CD4-positive, alpha-beta memory T cell (primary cell): Measurements from ENCODE around the gene HDAC2. TPM values are rescaled to one million over a fixed set of nuclear protein-coding genes. Genes with fewer than 3 reads are reported as not detected.

Source experiments
- CTCF ChIA-PET: fragments of 350-600 bp; sonication (Branson Sonifier 250); formaldehyde crosslinking; loops from one replicate; lab custom pipeline; 2021; ENCODE audit warnings: inconsistent platforms; ENCODE audit not compliant: partially characterized antibody; lab: Charles Lee
- POLR2A ChIA-PET: fragments of 350-600 bp; sonication (Branson Sonifier 250); formaldehyde crosslinking; loops from one replicate; lab custom pipeline; 2021; ENCODE audit not compliant: partially characterized antibody; lab: Charles Lee
- DNase-seq, 5 donors: peaks; one replicate each; pipeline versions ENCODE4 v3.0.0 to v3.0.0-alpha.2; 2020 to 2022; ENCODE audit warnings: mixed read lengths in 1 of 5
- H3K27ac ChIP-seq: one replicate; pipeline ENCODE4 v1.7.0; 2013; ENCODE audit warnings: low read depth, low read length
- H3K27me3 ChIP-seq: 2 replicates; pipeline ENCODE4 v1.7.0; 2013; ENCODE audit warnings: mild to moderate bottlenecking, low read length, moderate library complexity; ENCODE audit not compliant: insufficient read depth
- H3K36me3 ChIP-seq: 2 replicates; pipeline ENCODE4 v1.7.0; 2013; ENCODE audit warnings: mild to moderate bottlenecking, low read length, moderate library complexity; ENCODE audit not compliant: insufficient read depth
- H3K4me1 ChIP-seq: 2 replicates; pipeline ENCODE4 v1.7.0; 2013; ENCODE audit warnings: mild to moderate bottlenecking, low read length, moderate library complexity; ENCODE audit not compliant: insufficient read depth
- H3K4me3 ChIP-seq, 2 donors: one replicate each; pipeline ENCODE4 v1.7.0; 2013; ENCODE audit warnings: low read length in 2 of 2, mild to moderate bottlenecking in 1 of 2
- H3K9me3 ChIP-seq, 2 donors: one replicate each; pipeline ENCODE4 v1.7.0; 2013; ENCODE audit warnings: low read length in 2 of 2, control low read depth in 1 of 2; ENCODE audit not compliant: control insufficient read depth in 1 of 2
- H3K27ac Mint-ChIP-seq, 7 donors: one replicate each; pipeline ENCODE4 v1.8.0; 2020 to 2021; ENCODE audit warnings: mixed read lengths in 7 of 7, mild to moderate bottlenecking in 6 of 7, inconsistent platforms in 3 of 7, moderate library complexity in 3 of 7
- H3K27me3 Mint-ChIP-seq, 2 donors: one replicate each; pipeline ENCODE4 v1.8.0; 2020 to 2021; ENCODE audit warnings: mixed read lengths in 2 of 2
- H3K36me3 Mint-ChIP-seq, 2 donors: one replicate each; pipeline ENCODE4 v1.8.0; 2020 to 2021; ENCODE audit warnings: mixed read lengths in 2 of 2, inconsistent platforms in 1 of 2, mild to moderate bottlenecking in 1 of 2
- H3K4me1 Mint-ChIP-seq, 4 donors: one replicate each; pipeline ENCODE4 v1.8.0; 2020 to 2021; ENCODE audit warnings: mixed read lengths in 4 of 4, mild to moderate bottlenecking in 1 of 4
- H3K4me3 Mint-ChIP-seq, 8 donors: one replicate each; pipeline ENCODE4 v1.8.0; 2020 to 2021; ENCODE audit warnings: mixed read lengths in 8 of 8, mild to moderate bottlenecking in 7 of 8, moderate library complexity in 6 of 8, inconsistent platforms in 3 of 8
- H3K9me3 Mint-ChIP-seq, 8 donors: one replicate each; pipeline ENCODE4 v1.8.0; 2020 to 2021; ENCODE audit warnings: mixed read lengths in 8 of 8, mild to moderate bottlenecking in 5 of 8, inconsistent platforms in 3 of 8, moderate library complexity in 1 of 8
- intact Hi-C: fragments of 100-400 bp; cut with micrococcal nuclease; formaldehyde crosslinking; loops from one replicate; pipeline ENCODE4 v1.15.1; 2023
- polyA plus RNA-seq, 2 donors: library from polyadenylated mRNA; unstranded; fragments of 300-500 nt; fragmentation: Illumina TruSeq; gene quantifications; one replicate each; pipeline ENCODE4 v1.2.3, GENCODE V29; 2021
- total RNA-seq, 2 experiments: library from RNA; stranded (reverse); gene quantifications; one replicate each; pipeline ENCODE4 v1.2.3, GENCODE V29; 2021

Gene HDAC2
- total and polyA plus RNA-seq, 4 experiments from 2014 or later = 53.0 to 87.1 (median 64.0) TPM

- no peaks in the 10 kb centered on the region for H3K36me3 ChIP-seq
- Mint-ChIP-seq H3K4me3 (no peak overlapping the region), H3K4me1 (no peaks in the 10 kb centered on the region), H3K27ac (no peak overlapping the region), H3K9me3 (no peaks in the 10 kb centered on the region), H3K27me3 (peaks cover 2% of the 10 kb centered on the region in 2 donors), H3K36me3 (no peaks in the 10 kb centered on the region)
- intact Hi-C loops = no loop called here
- H3K9me3 ChIP-seq = no peaks in the 10 kb centered on the region
- no peaks in the 10 kb centered on the region for H3K27me3 ChIP-seq
- no peak overlapping the region for H3K27ac ChIP-seq
- ChIA-PET CTCF (no interaction called here), POLR2A (no interaction called here)
- H3K4me3 ChIP-seq = no peak overlapping the region
- DNase-seq = no peak
- no peaks in the 10 kb centered on the region for H3K4me1 ChIP-seq
These were observed 7.2 kb upstream of the HDAC2 start for GRCh38 chr6:113978084-113978675.

GRCh38 chr6:113976806-113977205 is 5.9 kb upstream of the HDAC2 start:
- H3K27ac Mint-ChIP-seq = no peak overlapping the region
- intact Hi-C loops = no loop called here
- no peak for DNase-seq
- Histone ChIP-seq H3K4me3 (no peak overlapping the region), H3K9me3 (no peaks in the 10 kb centered on the region), H3K36me3 (no peaks in the 10 kb centered on the region), H3K27ac (no peak overlapping the region), H3K27me3 (no peaks in the 10 kb centered on the region), H3K4me1 (peaks cover 4% of the 10 kb centered on the region)
- POLR2A ChIA-PET = no interaction called here
- peaks cover 2% of the 10 kb centered on the region in 2 donors for H3K27me3 Mint-ChIP-seq
- H3K4me1 Mint-ChIP-seq = peaks cover 0 to 6% (median under 1%) of the 10 kb centered on the region in 4 donors
- CTCF ChIA-PET = no interaction called here
- no peak overlapping the region for H3K4me3 Mint-ChIP-seq
- no peaks in the 10 kb centered on the region for H3K36me3 Mint-ChIP-seq
- H3K9me3 Mint-ChIP-seq = no peaks in the 10 kb centered on the region

DNA sequence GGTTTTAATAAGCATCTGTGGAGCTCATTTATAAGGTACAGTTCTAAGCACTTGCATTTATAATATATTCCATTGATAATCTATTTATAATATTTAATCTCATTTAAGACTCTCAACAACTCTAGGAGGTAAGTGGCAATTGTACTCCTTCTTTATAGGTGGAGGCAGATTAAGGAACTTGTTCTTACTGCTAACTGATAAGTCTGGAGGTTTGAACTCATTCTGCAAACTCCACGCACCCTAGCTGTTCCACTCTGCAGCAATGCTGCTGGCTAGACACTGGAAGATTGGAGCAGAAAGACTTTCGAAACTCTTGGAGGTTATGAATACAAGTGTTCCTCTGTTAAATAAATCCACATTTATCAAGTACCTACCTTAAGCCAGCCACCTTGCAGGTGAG is 793 bp upstream of the HDAC2 start:
- peaks cover 20 to 41% (median 29%) of the 10 kb centered on the region in 4 donors for H3K4me1 Mint-ChIP-seq
- Histone ChIP-seq H3K27ac (no peak overlapping the region), H3K9me3 (no peaks in the 10 kb centered on the region), H3K27me3 (no peaks in the 10 kb centered on the region), H3K36me3 (no peaks in the 10 kb centered on the region), H3K4me1 (peaks cover 36% of the 10 kb centered on the region), H3K4me3 (peak overlapping the region in 1 of 2 donors; percentile 91)
- no peaks in the 10 kb centered on the region for H3K9me3 Mint-ChIP-seq
- ChIA-PET CTCF (interaction anchor here (1.0 to 1.3 kb wide), 2 partner anchors 9 to 34 kb away, joined by 5 read pairs; no protein-coding TSS in a partner anchor), POLR2A (interaction anchor here (0.5 to 1.2 kb wide), 3 partner anchors 11 to 34 kb away, joined by 3 to 4 read pairs (median 3); no protein-coding TSS in a partner anchor)
- peak overlapping the region; percentile 93 to 99 (median 97) for H3K4me3 Mint-ChIP-seq
- intact Hi-C loops = loop anchor here (5.0 kb wide), 1 partner anchor 114 kb away; the partner anchor contains the start of gene MARCKS
- peaks cover 0 to 12% of the 10 kb centered on the region in 2 donors for H3K36me3 Mint-ChIP-seq
- DNase-seq = no peak
- peaks cover 2% of the 10 kb centered on the region in 2 donors for H3K27me3 Mint-ChIP-seq
- peak overlapping the region in 5 of 7 donors; percentile 90 to 98 (median 97) for H3K27ac Mint-ChIP-seq

DNA sequence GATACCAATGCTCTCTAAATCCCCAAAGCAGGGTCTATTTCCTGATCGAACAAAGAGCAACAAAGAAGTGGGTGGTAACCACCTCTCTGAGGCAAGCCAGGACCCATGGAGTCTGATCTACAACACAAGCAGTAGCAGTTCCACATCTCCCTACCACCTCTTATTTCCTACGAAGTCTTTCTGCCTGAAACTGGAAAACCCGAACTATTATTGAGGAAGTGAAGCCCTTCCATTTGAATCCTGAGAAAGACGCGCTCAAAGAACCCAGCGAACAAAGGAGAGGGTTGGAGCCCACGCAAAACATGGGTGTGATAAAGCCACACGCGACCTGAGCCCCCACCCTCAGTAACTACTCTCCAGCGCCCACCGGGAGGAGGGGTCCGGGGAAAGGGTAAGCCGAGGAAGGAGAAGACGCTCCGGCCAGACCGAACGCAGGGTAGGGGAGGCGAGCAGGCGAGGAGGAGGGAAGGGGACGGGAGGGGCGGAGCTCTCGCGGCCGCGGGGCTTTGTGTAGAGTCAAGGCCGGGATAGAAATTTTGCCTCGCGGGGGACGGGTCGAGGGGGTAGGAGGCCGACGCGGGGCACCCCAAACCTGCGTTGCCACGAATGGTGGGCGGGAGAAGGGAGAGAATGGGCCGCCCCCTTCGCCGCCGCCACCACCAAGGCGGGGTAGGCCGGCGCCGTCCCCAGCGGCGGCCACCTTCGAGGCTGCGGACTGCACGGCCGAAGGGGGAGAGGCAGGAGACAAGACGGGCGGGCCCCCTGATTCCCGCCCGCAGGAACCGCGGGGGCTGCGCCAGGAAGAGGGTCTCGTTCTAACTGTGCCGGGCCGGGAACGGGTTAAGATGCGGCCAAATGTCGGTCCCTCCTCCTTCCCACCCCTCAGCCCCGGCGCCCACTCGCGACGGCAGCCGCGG is 802 bp downstream of the HDAC2 start:
- Mint-ChIP-seq H3K4me1 (peaks cover 25 to 47% (median 36%) of the 10 kb centered on the region in 4 donors), H3K36me3 (peaks cover 0 to 12% of the 10 kb centered on the region in 2 donors), H3K27ac (peak overlapping the region; percentile 88 to 98 (median 93)), H3K27me3 (no peaks in the 10 kb centered on the region), H3K4me3 (peak overlapping the region; percentile 93 to 99 (median 98)), H3K9me3 (no peaks in the 10 kb centered on the region)
- DNase-seq = peak; percentile 9 to 72 (median 46)
- H3K27ac ChIP-seq = peak overlapping the region; percentile 82
- POLR2A ChIA-PET = interaction anchor here (0.9 kb wide), 1 partner anchor 18 kb away, joined by 3 read pairs; no protein-coding TSS in a partner anchor
- no peaks in the 10 kb centered on the region for H3K9me3 ChIP-seq
- peak overlapping the region; percentile 55 to 91 for H3K4me3 ChIP-seq
- peaks cover 45% of the 10 kb centered on the region for H3K4me1 ChIP-seq
- CTCF ChIA-PET = no interaction called here
- intact Hi-C loops = loop anchor here (5.0 kb wide), 1 partner anchor 113 kb away; the partner anchor contains the start of gene MARCKS
- no peaks in the 10 kb centered on the region for H3K27me3 ChIP-seq
- no peaks in the 10 kb centered on the region for H3K36me3 ChIP-seq

DNA sequence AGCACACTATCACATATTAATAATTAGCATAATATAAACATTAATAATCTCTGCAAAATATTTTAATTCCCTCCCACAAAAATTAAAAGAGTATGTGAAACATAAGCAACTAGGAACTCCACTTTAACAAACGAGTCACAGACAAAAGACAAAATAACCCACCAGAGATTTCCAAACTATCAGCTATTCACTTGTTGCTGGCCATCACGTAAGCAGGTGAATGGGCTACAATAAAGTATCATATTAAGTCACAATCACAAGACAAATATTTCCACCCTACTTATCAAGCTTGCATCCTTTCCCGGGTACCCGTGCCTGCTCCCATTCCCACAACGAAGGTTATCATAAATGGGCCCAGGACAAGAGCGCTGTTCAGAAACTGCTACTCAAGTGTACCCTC is 2.5 kb downstream of the HDAC2 start:
- no peak for DNase-seq
- intact Hi-C loops = no loop called here
- POLR2A ChIA-PET = no interaction called here
- H3K4me3 Mint-ChIP-seq = peak overlapping the region; percentile 30 to 99 (median 96)
- H3K27ac ChIP-seq = no peak overlapping the region
- H3K4me1 ChIP-seq = peaks cover 55% of the 10 kb centered on the region
- peaks cover 35 to 64% (median 51%) of the 10 kb centered on the region in 4 donors for H3K4me1 Mint-ChIP-seq
- no peaks in the 10 kb centered on the region for H3K27me3 ChIP-seq
- peaks cover 0 to 12% of the 10 kb centered on the region in 2 donors for H3K36me3 Mint-ChIP-seq
- no peaks in the 10 kb centered on the region for H3K9me3 Mint-ChIP-seq
- H3K36me3 ChIP-seq = no peaks in the 10 kb centered on the region
- H3K4me3 ChIP-seq = no peak overlapping the region
- CTCF ChIA-PET = interaction anchor here (0.9 to 1.9 kb wide), 3 partner anchors 10 to 59 kb away, joined by 3 to 5 read pairs (median 5); no protein-coding TSS in a partner anchor
- H3K9me3 ChIP-seq = no peaks in the 10 kb centered on the region
- H3K27me3 Mint-ChIP-seq = no peaks in the 10 kb centered on the region
- H3K27ac Mint-ChIP-seq = peak overlapping the region in 3 of 7 donors; percentile 4 to 13 (median 7)

DNA sequence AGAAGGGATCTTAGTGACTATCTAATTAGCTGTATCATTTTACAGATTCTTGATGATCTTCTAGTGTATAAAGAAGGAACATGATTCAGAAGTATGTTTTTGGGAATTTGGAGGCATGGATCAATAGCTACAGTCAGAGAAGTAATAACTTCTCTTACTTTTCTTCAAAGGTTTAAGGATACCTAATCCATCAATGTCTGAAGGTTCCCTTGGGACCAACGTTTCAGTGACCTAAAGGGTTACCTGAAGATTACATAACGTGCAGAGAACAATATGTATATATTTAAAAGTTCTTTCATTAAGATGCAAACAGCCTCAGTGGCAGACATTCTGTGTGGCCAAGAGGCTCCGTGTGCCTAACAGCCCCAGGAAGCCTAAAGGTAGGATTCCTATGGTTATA is 3.2 kb downstream of the HDAC2 start:
- H3K9me3 Mint-ChIP-seq = no peaks in the 10 kb centered on the region
- peak overlapping the region in 1 of 7 donors; percentile 44 for H3K27ac Mint-ChIP-seq
- Histone ChIP-seq H3K9me3 (no peaks in the 10 kb centered on the region), H3K27ac (no peak overlapping the region), H3K4me1 (peaks cover 55% of the 10 kb centered on the region), H3K27me3 (no peaks in the 10 kb centered on the region), H3K4me3 (no peak overlapping the region), H3K36me3 (no peaks in the 10 kb centered on the region)
- intact Hi-C loops = no loop called here
- peaks cover 0 to 12% of the 10 kb centered on the region in 2 donors for H3K36me3 Mint-ChIP-seq
- DNase-seq = no peak
- H3K27me3 Mint-ChIP-seq = no peaks in the 10 kb centered on the region
- peaks cover 35 to 64% (median 51%) of the 10 kb centered on the region in 4 donors for H3K4me1 Mint-ChIP-seq
- POLR2A ChIA-PET = no interaction called here
- peak overlapping the region in 4 of 8 donors; percentile 18 to 50 (median 28) for H3K4me3 Mint-ChIP-seq
- CTCF ChIA-PET = interaction anchor here (0.9 to 1.9 kb wide), 3 partner anchors 9 to 58 kb away, joined by 3 to 5 read pairs (median 5); no protein-coding TSS in a partner anchor
